OCI-LY1 (cell line): ENCODE measurements around the gene GPBAR1.

ENCODE experiments used
- H2AFZ ChIP-seq: fragments of 200-600 bp; sonication (generic), shearing (Covaris generic); 2 replicates; pipeline ENCODE4 v1.6.0; 2014; ENCODE audit warnings: antibody characterized with exemption, mild to moderate bottlenecking, low read length
- H3F3A ChIP-seq: fragments of 200-600 bp; sonication (generic), shearing (Covaris generic); 2 replicates; pipeline ENCODE4 v1.6.0; 2014; ENCODE audit warnings: mild to moderate bottlenecking, antibody characterized with exemption, low read length, moderate library complexity; ENCODE audit not compliant: insufficient read depth
- H3K27ac ChIP-seq: fragments of 200-600 bp; sonication (generic); 2 replicates; pipeline ENCODE4 v1.5.1; 2014; ENCODE audit warnings: low read length, mixed run types, mild to moderate bottlenecking, low read depth; ENCODE audit not compliant: poor library complexity, severe bottlenecking
- H3K27me3 ChIP-seq: fragments of 200-600 bp; sonication (generic); 2 replicates; pipeline ENCODE4 v1.6.0; 2014; ENCODE audit warnings: antibody characterized with exemption, mild to moderate bottlenecking, low read length, moderate library complexity; ENCODE audit not compliant: insufficient read depth
- H3K36me3 ChIP-seq: fragments of 200-600 bp; sonication (generic); 2 replicates; pipeline ENCODE4 v1.6.1; 2014; ENCODE audit warnings: mild to moderate bottlenecking, antibody characterized with exemption, low read length, moderate library complexity, mixed read lengths; ENCODE audit not compliant: insufficient read depth
- H3K4me1 ChIP-seq: fragments of 200-600 bp; sonication (generic); 2 replicates; pipeline ENCODE4 v1.5.1; 2014; ENCODE audit warnings: mild to moderate bottlenecking, low read length, moderate library complexity; ENCODE audit not compliant: insufficient read depth, severe bottlenecking
- H3K4me2 ChIP-seq: fragments of 200-600 bp; sonication (generic), shearing (Covaris generic); 2 replicates; pipeline ENCODE4 v1.6.1; 2014; ENCODE audit warnings: low read length
- H3K4me3 ChIP-seq: fragments of 200-600 bp; sonication (generic); 2 replicates; pipeline ENCODE4 v1.5.1; 2014; ENCODE audit warnings: low read length, low read depth, mild to moderate bottlenecking, mixed read lengths; ENCODE audit not compliant: poor library complexity, severe bottlenecking
- H3K79me2 ChIP-seq: fragments of 200-600 bp; shearing (Covaris generic); 2 replicates; pipeline ENCODE4 v1.6.1; 2016; ENCODE audit warnings: mixed run types, low read length, mixed read lengths; ENCODE audit not compliant: insufficient read depth
- H3K9ac ChIP-seq: fragments of 200-600 bp; sonication (generic), shearing (Covaris generic); 2 replicates; pipeline ENCODE4 v1.6.1; 2014; ENCODE audit warnings: mild to moderate bottlenecking, low read length, mixed read lengths
- H3K9me2 ChIP-seq: fragments of 200-600 bp; sonication (generic), shearing (Covaris generic); 2 replicates; pipeline ENCODE4 v1.6.1; 2014; ENCODE audit warnings: low read depth, mild to moderate bottlenecking, low read length, mixed read lengths
- H3K9me3 ChIP-seq: fragments of 200-600 bp; shearing (Covaris generic); 2 replicates; pipeline ENCODE4 v1.6.1; 2014; ENCODE audit warnings: low read length, mixed read lengths
- H4K20me1 ChIP-seq: fragments of 200-600 bp; sonication (generic), shearing (Covaris generic); 2 replicates; pipeline ENCODE4 v1.6.0; 2016; ENCODE audit warnings: mild to moderate bottlenecking, low read length; ENCODE audit not compliant: insufficient read depth
- EZH2 ChIP-seq: fragments of 200-600 bp; sonication (generic), shearing (Covaris generic); IDR thresholded peaks from 2 replicates; pipeline ENCODE4 v1.8.0; 2017; ENCODE audit warnings: borderline replicate concordance, mixed run types, mild to moderate bottlenecking, antibody characterized with exemption, low read length, moderate library complexity, mixed read lengths
- TF ChIP-seq, protein P1 (sequence below): fragments of 200-600 bp; sonication (generic), shearing (Covaris generic); IDR thresholded peaks from 2 replicates; pipeline ENCODE4 v1.5.1; 2017; ENCODE audit warnings: mild to moderate bottlenecking, antibody characterized with exemption, low read length, moderate library complexity, mixed read lengths

The GPBAR1 gene

DNA sequence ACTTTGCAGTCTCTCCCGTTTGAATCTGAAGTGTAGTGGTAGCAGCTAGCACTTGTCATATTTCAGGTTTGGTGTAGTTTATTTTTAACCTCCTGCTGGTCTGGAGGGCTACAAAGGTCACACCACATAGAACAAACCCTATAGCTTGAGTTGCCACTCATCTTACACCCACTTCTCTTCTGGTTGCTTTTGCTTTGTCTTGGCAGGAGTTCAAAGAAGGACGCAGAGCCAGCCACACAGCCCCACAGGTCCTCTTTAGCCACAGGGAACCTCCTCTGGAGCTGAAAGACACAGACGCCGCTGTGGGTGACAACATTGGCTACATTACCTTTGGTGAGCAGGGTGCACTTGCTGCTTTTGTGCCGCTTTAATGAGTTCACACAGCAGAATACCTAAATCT is 15.6 kb upstream of the GPBAR1 start:
- no peak overlapping the region for H3K4me3 ChIP-seq
- H2AFZ ChIP-seq: no peak overlapping the region
- H3K4me2 ChIP-seq: no peak overlapping the region
- H3K79me2 ChIP-seq: no peaks in the 10 kb centered on the region
- peaks cover 98% of the 10 kb centered on the region for H3K36me3 ChIP-seq
- no peaks in the 10 kb centered on the region for H3K27me3 ChIP-seq
- H3K27ac ChIP-seq: no peak overlapping the region
- H3K9me2 ChIP-seq: no peaks in the 10 kb centered on the region
- no peaks in the 10 kb centered on the region for H3F3A ChIP-seq
- no peaks in the 10 kb centered on the region for H3K4me1 ChIP-seq
- H3K9ac ChIP-seq: no peak overlapping the region
- no peaks in the 10 kb centered on the region for H4K20me1 ChIP-seq
- H3K9me3 ChIP-seq: no peaks in the 10 kb centered on the region
- no peak for TF ChIP-seq EZH2
- TF ChIP-seq, protein P1, sequence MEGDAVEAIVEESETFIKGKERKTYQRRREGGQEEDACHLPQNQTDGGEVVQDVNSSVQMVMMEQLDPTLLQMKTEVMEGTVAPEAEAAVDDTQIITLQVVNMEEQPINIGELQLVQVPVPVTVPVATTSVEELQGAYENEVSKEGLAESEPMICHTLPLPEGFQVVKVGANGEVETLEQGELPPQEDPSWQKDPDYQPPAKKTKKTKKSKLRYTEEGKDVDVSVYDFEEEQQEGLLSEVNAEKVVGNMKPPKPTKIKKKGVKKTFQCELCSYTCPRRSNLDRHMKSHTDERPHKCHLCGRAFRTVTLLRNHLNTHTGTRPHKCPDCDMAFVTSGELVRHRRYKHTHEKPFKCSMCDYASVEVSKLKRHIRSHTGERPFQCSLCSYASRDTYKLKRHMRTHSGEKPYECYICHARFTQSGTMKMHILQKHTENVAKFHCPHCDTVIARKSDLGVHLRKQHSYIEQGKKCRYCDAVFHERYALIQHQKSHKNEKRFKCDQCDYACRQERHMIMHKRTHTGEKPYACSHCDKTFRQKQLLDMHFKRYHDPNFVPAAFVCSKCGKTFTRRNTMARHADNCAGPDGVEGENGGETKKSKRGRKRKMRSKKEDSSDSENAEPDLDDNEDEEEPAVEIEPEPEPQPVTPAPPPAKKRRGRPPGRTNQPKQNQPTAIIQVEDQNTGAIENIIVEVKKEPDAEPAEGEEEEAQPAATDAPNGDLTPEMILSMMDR: no peak

DNA sequence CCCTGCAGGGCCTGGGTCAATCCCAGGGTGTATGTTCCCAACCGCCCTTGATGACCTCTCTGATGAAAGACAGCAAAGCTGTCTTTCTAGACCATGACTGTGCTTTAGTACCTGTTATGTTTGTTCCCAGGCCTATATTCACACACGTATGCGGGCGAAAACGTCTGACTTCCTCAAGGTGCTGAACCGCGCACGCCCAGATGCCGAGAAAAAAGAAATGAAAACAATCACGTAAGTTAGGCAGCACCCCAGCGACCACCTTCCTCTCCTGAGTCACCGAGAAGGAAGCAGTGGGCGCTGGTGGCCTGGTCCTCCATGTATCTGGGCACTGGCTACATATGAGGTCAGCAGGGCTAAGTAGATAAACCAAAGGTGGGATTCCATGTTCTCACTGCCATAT is 11.1 kb upstream of the GPBAR1 start:
- no peaks in the 10 kb centered on the region for H3K9me2 ChIP-seq
- H3K36me3 ChIP-seq: peaks cover 100% of the 10 kb centered on the region
- no peaks in the 10 kb centered on the region for H3K79me2 ChIP-seq
- H3K27ac ChIP-seq: no peak overlapping the region
- TF ChIP-seq, protein P1: no peak
- TF ChIP-seq EZH2: no peak
- no peaks in the 10 kb centered on the region for H3K27me3 ChIP-seq
- no peaks in the 10 kb centered on the region for H4K20me1 ChIP-seq
- no peak overlapping the region for H2AFZ ChIP-seq
- H3F3A ChIP-seq: 0 out of 2 replicates have a peak, but pooled peaks cover 11% of the 10 kb centered on the region
- no peak overlapping the region for H3K4me3 ChIP-seq
- H3K4me1 ChIP-seq: no peaks in the 10 kb centered on the region
- no peak overlapping the region for H3K4me2 ChIP-seq
- H3K9ac ChIP-seq: no peak overlapping the region
- H3K9me3 ChIP-seq: no peaks in the 10 kb centered on the region

DNA sequence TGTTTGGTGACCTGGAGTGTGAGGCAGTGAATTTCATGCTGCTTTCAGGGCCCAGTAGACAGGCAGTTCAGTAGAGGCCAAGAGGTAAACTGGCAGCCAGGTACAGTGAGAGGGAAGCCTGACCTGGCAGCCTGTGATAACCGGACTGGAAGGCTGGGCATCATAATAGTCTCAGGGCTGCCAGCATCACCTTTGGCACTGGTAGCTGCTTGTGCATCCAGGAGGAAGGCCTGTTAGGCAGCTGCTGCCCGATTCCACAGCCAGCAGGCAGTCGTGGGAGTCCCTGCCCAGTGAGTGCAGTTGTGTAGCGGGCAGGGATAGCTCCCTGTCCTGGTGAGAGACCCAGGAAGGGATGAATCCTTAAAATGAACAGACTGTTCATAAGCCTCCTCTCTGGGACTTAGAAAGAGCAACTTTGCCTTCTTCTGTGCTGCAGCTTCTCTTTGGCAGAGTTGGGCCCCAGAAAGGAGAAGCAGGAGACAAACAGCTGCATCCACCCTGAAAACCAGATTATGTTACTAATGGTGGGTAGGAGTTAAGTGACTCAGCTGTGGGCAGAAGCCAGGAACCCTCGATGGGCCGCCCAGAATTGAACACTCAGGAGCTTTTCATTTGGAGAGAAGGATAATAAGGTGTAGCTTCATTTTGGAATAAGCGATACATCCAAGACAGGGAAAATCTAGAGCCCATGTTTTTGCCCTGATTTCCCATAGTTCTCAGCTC is 8.1 kb upstream of the GPBAR1 start:
- peaks cover 17% of the 10 kb centered on the region for H3F3A ChIP-seq
- no peak overlapping the region for H3K4me3 ChIP-seq
- TF ChIP-seq, protein P1: no peak
- no peak for TF ChIP-seq EZH2

More for the DNA sequence above, 8.1 kb upstream of the GPBAR1 start:
- Histone ChIP-seq H3K79me2 (no peaks in the 10 kb centered on the region), H3K27ac (no peak overlapping the region), H3K9me3 (no peaks in the 10 kb centered on the region), H3K4me1 (peaks cover 4% of the 10 kb centered on the region), H2AFZ (no peak overlapping the region), H3K4me2 (no peak overlapping the region), H3K27me3 (no peaks in the 10 kb centered on the region), H3K9me2 (no peaks in the 10 kb centered on the region), H4K20me1 (no peaks in the 10 kb centered on the region), H3K36me3 (peaks cover 86% of the 10 kb centered on the region), H3K9ac (no peak overlapping the region)
